Lung (tissue), 12 donors: ENCODE measurements around the gene GUCY1A1. TPM values are rescaled to one million over a fixed set of nuclear protein-coding genes. Genes with fewer than 3 reads are reported as not detected.

Experiments used
- ATAC-seq: fragments of 200-7000 bp; cut with Tn5 transposase; one replicate; pipeline ENCODE4 v1.9.1; 2020; ENCODE audit warnings: moderate number of reproducible peaks; ENCODE audit not compliant: insufficient read depth, low FRiP score
- DNase-seq, 3 donors: peaks; one replicate each; pipeline ENCODE4 v3.0.0-alpha.2; 2013 to 2017
- H3K27ac ChIP-seq, 2 donors: one replicate each; pipeline ENCODE4 v1.5.1; 2013; ENCODE audit warnings: mild to moderate bottlenecking in 2 of 2, moderate library complexity in 2 of 2, control low read depth in 1 of 2, inconsistent platforms in 1 of 2, low read depth in 1 of 2, low read length in 1 of 2
- H3K27me3 ChIP-seq, 3 donors: one replicate each; pipeline ENCODE4 v1.5.1; 2013; ENCODE audit warnings: low read length in 2 of 3; ENCODE audit not compliant: control insufficient read depth in 3 of 3, insufficient read depth in 3 of 3
- H3K36me3 ChIP-seq, 4 donors: one replicate each; pipeline ENCODE4 v1.5.1; 2013; ENCODE audit warnings: low read length in 4 of 4, mild to moderate bottlenecking in 1 of 4, moderate library complexity in 1 of 4; ENCODE audit not compliant: control insufficient read depth in 4 of 4, insufficient read depth in 4 of 4
- H3K4me1 ChIP-seq, 5 donors: one replicate each; pipeline ENCODE4 v1.5.1; 2013; ENCODE audit warnings: low read length in 5 of 5, mild to moderate bottlenecking in 2 of 5, moderate library complexity in 1 of 5; ENCODE audit not compliant: control insufficient read depth in 5 of 5, insufficient read depth in 5 of 5
- H3K4me3 ChIP-seq: one replicate; pipeline ENCODE4 v1.5.1; 2013; ENCODE audit warnings: mild to moderate bottlenecking, control low read depth, moderate library complexity
- H3K9ac ChIP-seq, 2 donors: one replicate each; pipeline ENCODE4 v1.5.1; 2013; ENCODE audit warnings: low read length in 2 of 2, control low read depth in 1 of 2; ENCODE audit not compliant: insufficient read depth in 1 of 2
- H3K9me3 ChIP-seq, 4 donors: one replicate each; pipeline ENCODE4 v1.5.1; 2013; ENCODE audit warnings: low read length in 3 of 4, mild to moderate bottlenecking in 1 of 4, moderate library complexity in 1 of 4; ENCODE audit not compliant: control insufficient read depth in 4 of 4, insufficient read depth in 3 of 4
- WGBS, 2 donors: extraction: QIAGEN DNeasy Blood & Tissue Kit; methylation state at CpG; one replicate each; pipeline ENCODE4 v1.1.7; 2013; 5-methylcytosine and 5-hydroxymethylcytosine counted together
- polyA plus RNA-seq, 2 donors: library from polyadenylated mRNA; stranded (reverse); fragments of 200-250 nt; gene quantifications; one replicate each; pipeline ENCODE4 v1.2.1, GENCODE V29; 2013
- total RNA-seq, 2 donors: library from RNA; depleted of rRNA in 1 of 2; stranded (reverse); fragments of >200 nt in 1 of 2; gene quantifications; one replicate each; pipeline ENCODE4 v1.2.1, GENCODE V29; 2014 to 2021
- TF ChIP-seq, protein P1 (sequence below): IDR thresholded peaks from 2 replicates; pipeline ENCODE4 v1.5.1; 2012; ENCODE audit warnings: mild to moderate bottlenecking; ENCODE audit errors: control extremely low read depth, extremely low read depth
- donor health status: control.
- donor health status: control.
- donor health status: Bipolar disorder and iron deficiency.
- donor health status: healthy.
- donor health status: DM: yes; HTN: yes; CAD: no.

Gene GUCY1A1
- total and polyA plus RNA-seq, 4 donors: 8.0 to 115 (median 28.5) TPM

DNA sequence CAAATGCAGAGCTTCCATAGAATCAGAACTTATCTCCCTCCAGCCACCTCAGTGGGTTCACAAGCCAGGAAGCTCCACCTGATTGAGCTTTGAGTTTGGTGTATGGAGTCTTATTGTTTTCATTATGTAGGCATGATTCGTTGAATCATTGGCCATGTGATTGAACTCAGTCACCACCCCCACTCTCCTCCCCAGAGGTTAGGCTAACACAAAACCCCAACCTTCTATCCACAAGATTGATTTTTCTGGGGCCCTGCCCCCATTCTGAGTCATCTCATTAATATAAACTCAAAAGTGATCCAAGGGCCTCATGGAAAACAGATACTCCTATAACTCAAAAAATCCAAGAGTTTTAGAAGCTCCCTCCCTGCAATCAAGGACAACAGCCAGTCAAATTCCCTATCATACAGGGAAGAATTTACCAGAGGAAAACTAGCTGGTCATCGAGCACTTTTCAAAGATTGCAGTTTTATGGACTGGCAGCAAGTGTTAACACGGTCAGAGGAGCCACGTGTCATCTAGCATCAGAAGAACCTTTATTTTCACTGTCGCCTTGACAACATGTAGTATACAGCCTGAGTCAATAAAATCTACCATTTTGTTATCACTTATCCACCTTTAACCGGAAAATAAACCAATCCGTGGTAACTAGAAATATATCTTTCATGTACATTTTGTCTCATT lies 56.3 kb downstream of the GUCY1A1 start:
- H3K27ac ChIP-seq: no peak overlapping the region
- 90 to 97% methylated on average over 7 of the region's 7 CpGs for WGBS, 2 donors
- H3K9ac ChIP-seq: no peak overlapping the region
- no peaks in the 10 kb centered on the region for H3K27me3 ChIP-seq
- ATAC-seq (no peak), DNase-seq (no peak)
- peaks cover 5 to 52% (median 20%) of the 10 kb centered on the region in 4 donors for H3K36me3 ChIP-seq
- H3K9me3 ChIP-seq: no peaks in the 10 kb centered on the region
- TF ChIP-seq, protein P1, sequence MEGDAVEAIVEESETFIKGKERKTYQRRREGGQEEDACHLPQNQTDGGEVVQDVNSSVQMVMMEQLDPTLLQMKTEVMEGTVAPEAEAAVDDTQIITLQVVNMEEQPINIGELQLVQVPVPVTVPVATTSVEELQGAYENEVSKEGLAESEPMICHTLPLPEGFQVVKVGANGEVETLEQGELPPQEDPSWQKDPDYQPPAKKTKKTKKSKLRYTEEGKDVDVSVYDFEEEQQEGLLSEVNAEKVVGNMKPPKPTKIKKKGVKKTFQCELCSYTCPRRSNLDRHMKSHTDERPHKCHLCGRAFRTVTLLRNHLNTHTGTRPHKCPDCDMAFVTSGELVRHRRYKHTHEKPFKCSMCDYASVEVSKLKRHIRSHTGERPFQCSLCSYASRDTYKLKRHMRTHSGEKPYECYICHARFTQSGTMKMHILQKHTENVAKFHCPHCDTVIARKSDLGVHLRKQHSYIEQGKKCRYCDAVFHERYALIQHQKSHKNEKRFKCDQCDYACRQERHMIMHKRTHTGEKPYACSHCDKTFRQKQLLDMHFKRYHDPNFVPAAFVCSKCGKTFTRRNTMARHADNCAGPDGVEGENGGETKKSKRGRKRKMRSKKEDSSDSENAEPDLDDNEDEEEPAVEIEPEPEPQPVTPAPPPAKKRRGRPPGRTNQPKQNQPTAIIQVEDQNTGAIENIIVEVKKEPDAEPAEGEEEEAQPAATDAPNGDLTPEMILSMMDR: no peak
- no peaks in the 10 kb centered on the region for H3K4me1 ChIP-seq
- H3K4me3 ChIP-seq: no peak overlapping the region

DNA sequence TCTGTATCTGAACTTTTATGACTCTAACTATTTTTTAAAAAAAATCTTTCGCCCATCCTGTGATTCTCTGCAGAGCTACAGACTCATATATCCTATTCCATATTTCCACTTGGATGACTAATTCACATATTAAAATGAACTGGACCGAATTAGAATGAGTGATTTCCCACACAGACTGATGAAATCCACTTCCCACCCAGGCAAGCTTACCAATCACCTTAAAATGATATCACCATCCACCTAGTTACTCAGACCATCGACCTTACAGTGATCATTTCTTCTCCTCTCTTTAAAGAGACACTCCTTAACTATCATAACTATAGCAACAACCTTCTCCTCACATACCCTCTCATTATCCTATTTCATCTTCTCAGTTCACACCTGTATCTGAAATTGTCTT lies 58.1 kb downstream of the GUCY1A1 start:
- H3K27me3 ChIP-seq: no peaks in the 10 kb centered on the region

DNA sequence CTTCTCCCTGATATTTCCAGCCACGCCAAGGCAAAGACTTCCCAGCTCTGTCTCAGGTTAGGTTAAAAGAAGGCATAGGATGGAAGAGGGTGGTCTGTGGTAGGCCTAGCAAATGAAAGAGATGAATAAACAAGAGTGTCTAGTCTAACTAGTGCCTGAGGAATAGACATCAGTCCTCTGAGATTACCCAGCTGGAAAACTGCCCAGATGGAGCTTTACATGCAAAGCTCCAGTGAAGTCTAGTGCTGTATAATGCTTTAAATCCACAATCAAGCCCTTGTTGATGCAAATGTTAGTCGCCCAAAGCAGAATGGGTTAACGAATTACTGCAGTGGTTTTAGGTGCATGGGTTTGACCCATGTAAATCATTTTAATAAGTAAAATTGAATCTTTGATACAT lies 67.4 kb downstream of the GUCY1A1 start:
- H3K36me3 ChIP-seq: peaks cover 0 to 14% (median 2%) of the 10 kb centered on the region in 4 donors
- no peaks in the 10 kb centered on the region for H3K27me3 ChIP-seq
- WGBS, 2 donors: 60 to 87% methylated on average over 3 of the region's 3 CpGs
- DNase-seq: peak; percentile 37 to 82 (median 72)
- TF ChIP-seq, protein P1: no peak
- no peak overlapping the region for H3K9ac ChIP-seq
- H3K4me1 ChIP-seq: peaks cover 0 to 23% (median 6%) of the 10 kb centered on the region in 5 donors
- no peaks in the 10 kb centered on the region for H3K9me3 ChIP-seq
- no peak for ATAC-seq
- H3K27ac ChIP-seq: no peak overlapping the region
- no peak overlapping the region for H3K4me3 ChIP-seq

More for the DNA sequence above, 58.1 kb downstream of the GUCY1A1 start:
- H3K9ac ChIP-seq: no peak overlapping the region
- TF ChIP-seq, protein P1: no peak
- peaks cover 5 to 45% (median 17%) of the 10 kb centered on the region in 4 donors for H3K36me3 ChIP-seq
- DNase-seq: no peak
- WGBS, 2 donors: 67 to 88% methylated on average over 3 of the region's 3 CpGs
- no peak overlapping the region for H3K27ac ChIP-seq
- H3K9me3 ChIP-seq: no peaks in the 10 kb centered on the region
- ATAC-seq: no peak
- no peaks in the 10 kb centered on the region for H3K4me1 ChIP-seq
- no peak overlapping the region for H3K4me3 ChIP-seq
